ENCODE results near the gene ANKS1A. TPM values are rescaled to one million over a fixed set of nuclear protein-coding genes. Genes with fewer than 3 reads are reported as not detected.
"Not testable (repeated sequence)": the region's sequence is repeated elsewhere in the genome, so short reads cannot be mapped to it uniquely, and the experiment has no call there.

Gene ANKS1A, protein sequence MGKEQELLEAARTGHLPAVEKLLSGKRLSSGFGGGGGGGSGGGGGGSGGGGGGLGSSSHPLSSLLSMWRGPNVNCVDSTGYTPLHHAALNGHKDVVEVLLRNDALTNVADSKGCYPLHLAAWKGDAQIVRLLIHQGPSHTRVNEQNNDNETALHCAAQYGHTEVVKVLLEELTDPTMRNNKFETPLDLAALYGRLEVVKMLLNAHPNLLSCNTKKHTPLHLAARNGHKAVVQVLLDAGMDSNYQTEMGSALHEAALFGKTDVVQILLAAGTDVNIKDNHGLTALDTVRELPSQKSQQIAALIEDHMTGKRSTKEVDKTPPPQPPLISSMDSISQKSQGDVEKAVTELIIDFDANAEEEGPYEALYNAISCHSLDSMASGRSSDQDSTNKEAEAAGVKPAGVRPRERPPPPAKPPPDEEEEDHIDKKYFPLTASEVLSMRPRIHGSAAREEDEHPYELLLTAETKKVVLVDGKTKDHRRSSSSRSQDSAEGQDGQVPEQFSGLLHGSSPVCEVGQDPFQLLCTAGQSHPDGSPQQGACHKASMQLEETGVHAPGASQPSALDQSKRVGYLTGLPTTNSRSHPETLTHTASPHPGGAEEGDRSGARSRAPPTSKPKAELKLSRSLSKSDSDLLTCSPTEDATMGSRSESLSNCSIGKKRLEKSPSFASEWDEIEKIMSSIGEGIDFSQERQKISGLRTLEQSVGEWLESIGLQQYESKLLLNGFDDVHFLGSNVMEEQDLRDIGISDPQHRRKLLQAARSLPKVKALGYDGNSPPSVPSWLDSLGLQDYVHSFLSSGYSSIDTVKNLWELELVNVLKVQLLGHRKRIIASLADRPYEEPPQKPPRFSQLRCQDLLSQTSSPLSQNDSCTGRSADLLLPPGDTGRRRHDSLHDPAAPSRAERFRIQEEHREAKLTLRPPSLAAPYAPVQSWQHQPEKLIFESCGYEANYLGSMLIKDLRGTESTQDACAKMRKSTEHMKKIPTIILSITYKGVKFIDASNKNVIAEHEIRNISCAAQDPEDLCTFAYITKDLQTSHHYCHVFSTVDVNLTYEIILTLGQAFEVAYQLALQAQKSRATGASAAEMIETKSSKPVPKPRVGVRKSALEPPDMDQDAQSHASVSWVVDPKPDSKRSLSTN
- 10 to 100 TPM in 3 of 5 experiments, 1 to 10 TPM in 2; 7.3 to 14.8 (median 11.8) TPM for total RNA-seq
- 1 to 10 TPM; 2.1 to 5.3 TPM for polyA plus RNA-seq
- total RNA-seq, result 33.2 reads per million, percentile 62 among the genes with 10 or more reads in this experiment

DNA sequence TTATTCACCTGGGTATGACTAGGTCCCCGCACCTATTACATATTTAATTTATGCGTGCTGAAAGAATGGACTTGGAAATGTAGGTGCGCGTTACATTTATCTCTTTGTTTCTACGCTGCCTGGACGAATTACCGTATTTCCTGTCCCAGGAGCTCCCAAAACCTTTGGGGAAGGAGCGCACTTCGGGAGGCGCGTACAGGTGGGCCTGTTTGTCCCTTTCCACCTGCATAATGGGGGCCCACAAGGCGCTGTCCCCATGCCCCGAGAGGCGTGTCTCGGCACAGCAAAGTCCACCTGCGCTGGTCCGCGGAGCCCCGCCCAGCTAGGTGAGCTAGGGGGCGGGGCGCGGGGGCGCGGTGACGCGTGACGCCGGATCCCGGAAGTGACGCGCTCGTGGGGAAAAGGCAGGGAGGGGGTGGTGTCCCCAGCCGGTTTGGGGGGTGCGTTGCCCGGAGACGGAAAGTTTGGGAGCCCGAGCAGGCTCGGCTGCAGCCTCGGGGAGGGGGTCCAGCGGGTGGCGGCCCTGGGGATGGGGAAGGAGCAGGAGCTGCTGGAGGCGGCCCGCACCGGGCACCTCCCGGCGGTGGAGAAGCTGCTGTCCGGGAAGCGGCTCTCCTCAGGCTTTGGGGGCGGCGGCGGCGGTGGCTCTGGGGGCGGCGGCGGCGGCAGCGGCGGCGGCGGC, at the start of gene ANKS1A:
ANKS1A (plus strand) TSS at position 382 of the 682 bp plus-strand sequence; CDS start at position 530, 148 bp downstream.
- Mint-ChIP-seq H3K4me1 (peaks cover 34 to 64% (median 47%) of the 10 kb centered on the region in 7 donors), H3K27me3 (peaks cover 0 to 16% (median 0%) of the 10 kb centered on the region in 5 donors), H3K36me3 (peaks cover 6 to 15% (median 11%) of the 10 kb centered on the region in 5 donors), H3K27ac (peak within 1 kb of the TSS; percentile 99 to 100 (median 100)), H3K9me3 (peaks cover 0 to 4% (median 0%) of the 10 kb centered on the region in 11 donors), H3K4me3 (peak within 1 kb of the TSS; percentile 92 to 100 (median 100))
- CTCF ChIA-PET, result interaction anchor here (0.5 to 1.6 kb wide), 3 partner anchors 82 to 103 kb away, joined by 3 to 6 read pairs (median 4); partner anchors contain the start of gene BLTP3A
- intact Hi-C loops (cut with micrococcal nuclease), result loop anchor here (1.0 to 5.0 kb wide), 16 partner anchors 23 to 1100 kb away; partner anchors contain the start of genes HMGA1 (in 2 of the 2), ILRUN (in 2 of the 2), ZNF76 (in 2 of the 2) and BLTP3A (in 1 of the 2)
- ATAC-seq, result peak; percentile 91
- POLR2A ChIA-PET, result interaction anchor here (0.5 to 4.0 kb wide), 13 partner anchors 12 to 1435 kb away, joined by 3 to 44 read pairs (median 4); partner anchors contain the start of genes BLTP3A, HMGA1, SNRPC and ZBTB9
- H3K36me3 ChIP-seq (ENCODE audit: control insufficient read depth in 2 of 3, insufficient read depth in 3 of 3, low read length in 3 of 3), result peaks cover 0 to 10% (median 0%) of the 10 kb centered on the region in 3 experiments
- no peaks in the 10 kb centered on the region for H3K27me3 ChIP-seq (ENCODE audit: control insufficient read depth in 2 of 2, insufficient read depth in 2 of 2, low read length in 2 of 2)
- H3K27ac ChIP-seq (ENCODE audit: low read depth, low read length), result peak within 1 kb of the TSS; percentile 95
- H3K9me3 ChIP-seq (ENCODE audit: control insufficient read depth in 2 of 3, low read length in 3 of 3), result no peaks in the 10 kb centered on the region
- peaks cover 15 to 18% of the 10 kb centered on the region in 2 donors for H3K4me1 ChIP-seq (ENCODE audit: control insufficient read depth in 2 of 2, insufficient read depth in 2 of 2, low read length in 2 of 2)
- H3K4me3 ChIP-seq (ENCODE audit: low read length), result peak within 1 kb of the TSS; percentile 94
- peak; percentile 88 to 97 (median 92) for DNase-seq

DNA sequence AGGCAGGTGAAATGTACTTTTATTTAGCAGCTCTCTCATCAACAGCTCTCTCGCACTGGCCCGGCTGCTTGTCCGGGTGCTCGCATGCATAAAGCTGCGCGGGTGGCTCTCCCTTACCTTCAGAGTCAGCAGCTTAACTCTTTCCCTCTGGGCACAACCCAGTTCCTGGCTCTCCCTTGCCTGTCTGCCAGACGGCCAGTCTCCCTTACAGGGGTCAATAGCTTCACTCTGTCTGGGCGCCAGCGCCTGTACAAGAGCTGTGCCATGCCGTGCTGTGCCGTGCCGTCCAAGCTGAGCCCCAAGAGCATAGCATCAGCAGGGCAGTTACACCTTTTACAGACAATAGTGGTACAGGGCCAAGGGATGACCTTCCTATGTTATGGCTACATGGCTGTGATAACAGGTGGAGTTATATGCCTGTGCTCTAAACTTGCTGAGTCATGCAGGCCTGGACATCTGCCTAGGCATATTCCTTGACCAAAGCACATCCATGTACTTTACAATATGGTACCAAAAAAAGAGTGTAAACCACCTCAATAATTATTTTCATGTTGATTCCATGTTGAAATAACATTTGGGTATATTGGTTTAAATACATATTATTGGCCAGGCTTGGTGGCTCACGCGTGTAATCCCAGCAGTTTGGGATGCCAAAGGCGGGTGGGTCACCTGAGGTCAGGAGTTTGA, 49.2 kb upstream of the ANKS1A start:
- DNase-seq (no peak), ATAC-seq (no peak)
- H3K4me3 ChIP-seq (ENCODE audit: low read length), result no peak overlapping the region
- ChIA-PET CTCF (no interaction called here), POLR2A (no interaction called here)
- no peaks in the 10 kb centered on the region for H3K9me3 ChIP-seq (ENCODE audit: control insufficient read depth in 2 of 3, low read length in 3 of 3)
- Mint-ChIP-seq H3K27me3 (no peaks in the 10 kb centered on the region), H3K4me3 (no peak overlapping the region), H3K9me3 (no peaks in the 10 kb centered on the region), H3K36me3 (peaks cover under 1 to 48% (median 18%) of the 10 kb centered on the region in 5 donors), H3K4me1 (peaks cover 0 to 7% (median 5%) of the 10 kb centered on the region in 7 donors), H3K27ac (peak overlapping the region in 1 of 9 donors; percentile 21)
- no peaks in the 10 kb centered on the region for H3K27me3 ChIP-seq (ENCODE audit: control insufficient read depth in 2 of 2, insufficient read depth in 2 of 2, low read length in 2 of 2)
- no peaks in the 10 kb centered on the region for H3K4me1 ChIP-seq (ENCODE audit: control insufficient read depth in 2 of 2, insufficient read depth in 2 of 2, low read length in 2 of 2)
- intact Hi-C loops (cut with micrococcal nuclease), result no loop called here
- H3K27ac ChIP-seq (ENCODE audit: low read depth, low read length), result no peak overlapping the region
- H3K36me3 ChIP-seq (ENCODE audit: control insufficient read depth in 2 of 3, insufficient read depth in 3 of 3, low read length in 3 of 3), result peaks cover 0 to 28% (median 0%) of the 10 kb centered on the region in 3 experiments

DNA sequence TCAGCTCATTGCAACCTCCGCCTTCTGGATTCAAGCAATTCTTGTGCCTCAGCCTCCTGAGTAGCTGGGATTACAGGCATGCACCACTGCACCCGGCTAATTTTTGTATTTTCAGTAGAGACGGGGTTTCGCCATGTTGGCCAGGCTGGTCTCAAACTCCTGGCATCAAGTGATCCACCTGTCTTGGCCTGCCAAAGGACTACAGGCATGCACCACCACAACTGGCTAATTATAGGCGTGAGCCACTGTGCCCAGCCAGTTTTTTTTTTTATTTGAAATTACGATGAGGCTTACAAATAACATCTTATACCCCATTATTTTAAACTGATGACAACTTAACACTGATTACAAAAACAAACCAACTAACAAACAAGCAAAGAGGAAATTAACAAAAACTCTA, 40.0 kb upstream of the ANKS1A start:
- intact Hi-C loops (cut with micrococcal nuclease); CTCF ChIA-PET; H3K4me1 ChIP-seq (ENCODE audit: control insufficient read depth in 2 of 2, insufficient read depth in 2 of 2, low read length in 2 of 2); H3K27ac Mint-ChIP-seq; H3K4me3 ChIP-seq (ENCODE audit: low read length); H3K4me1 Mint-ChIP-seq; DNase-seq; H3K27me3 ChIP-seq (ENCODE audit: control insufficient read depth in 2 of 2, insufficient read depth in 2 of 2, low read length in 2 of 2); POLR2A ChIA-PET; H3K27me3 Mint-ChIP-seq; H3K27ac ChIP-seq (ENCODE audit: low read depth, low read length); H3K9me3 Mint-ChIP-seq; H3K9me3 ChIP-seq (ENCODE audit: control insufficient read depth in 2 of 3, low read length in 3 of 3); H3K4me3 Mint-ChIP-seq; ATAC-seq: not testable (repeated sequence)
- peaks cover 0 to 22% (median 0%) of the 10 kb centered on the region in 3 experiments for H3K36me3 ChIP-seq (ENCODE audit: control insufficient read depth in 2 of 3, insufficient read depth in 3 of 3, low read length in 3 of 3)
- H3K36me3 Mint-ChIP-seq, result peaks cover 0 to 34% (median 5%) of the 10 kb centered on the region in 5 donors

DNA sequence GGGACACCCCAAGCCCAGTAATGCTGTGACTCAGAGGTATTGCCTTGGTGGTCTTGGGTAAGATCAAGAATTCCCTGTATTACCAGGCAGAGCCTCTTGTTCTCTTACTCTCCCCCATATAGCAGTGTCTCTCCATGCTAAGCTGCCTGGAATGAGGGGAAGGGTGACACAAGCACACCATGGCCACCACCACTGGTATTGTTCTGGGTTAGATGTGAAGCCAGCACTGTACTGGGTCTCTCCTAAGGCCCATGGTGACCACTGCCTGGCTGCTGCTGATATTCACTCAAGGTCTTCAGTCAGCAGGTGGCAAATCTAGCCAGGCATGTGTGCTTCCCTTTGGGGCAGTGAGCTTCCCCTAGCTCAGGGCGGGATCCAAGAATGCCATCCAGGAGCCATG, 37.7 kb upstream of the ANKS1A start:
- intact Hi-C loops (cut with micrococcal nuclease), result no loop called here
- no peaks in the 10 kb centered on the region for H3K9me3 ChIP-seq (ENCODE audit: control insufficient read depth in 2 of 3, low read length in 3 of 3)
- H3K27ac Mint-ChIP-seq, result no peak overlapping the region
- H3K27me3 Mint-ChIP-seq, result no peaks in the 10 kb centered on the region
- H3K36me3 ChIP-seq (ENCODE audit: control insufficient read depth in 2 of 3, insufficient read depth in 3 of 3, low read length in 3 of 3), result peaks cover 0 to 33% (median 5%) of the 10 kb centered on the region in 3 experiments
- H3K9me3 Mint-ChIP-seq, result no peaks in the 10 kb centered on the region
- CTCF ChIA-PET, result no interaction called here
- H3K4me1 Mint-ChIP-seq, result peaks cover 0 to 4% (median 0%) of the 10 kb centered on the region in 7 donors
- DNase-seq (no peak), ATAC-seq (no peak)
- no peak overlapping the region for H3K27ac ChIP-seq (ENCODE audit: low read depth, low read length)
- no peak overlapping the region for H3K4me3 Mint-ChIP-seq
- H3K4me3 ChIP-seq (ENCODE audit: low read length), result no peak overlapping the region
- H3K27me3 ChIP-seq (ENCODE audit: control insufficient read depth in 2 of 2, insufficient read depth in 2 of 2, low read length in 2 of 2), result no peaks in the 10 kb centered on the region
- no peaks in the 10 kb centered on the region for H3K4me1 ChIP-seq (ENCODE audit: control insufficient read depth in 2 of 2, insufficient read depth in 2 of 2, low read length in 2 of 2)
- POLR2A ChIA-PET, result interaction anchor here (0.6 kb wide), 1 partner anchor 195 kb away, joined by 4 read pairs; no protein-coding TSS in a partner anchor
- peaks cover 3 to 47% (median 9%) of the 10 kb centered on the region in 5 donors for H3K36me3 Mint-ChIP-seq

DNA sequence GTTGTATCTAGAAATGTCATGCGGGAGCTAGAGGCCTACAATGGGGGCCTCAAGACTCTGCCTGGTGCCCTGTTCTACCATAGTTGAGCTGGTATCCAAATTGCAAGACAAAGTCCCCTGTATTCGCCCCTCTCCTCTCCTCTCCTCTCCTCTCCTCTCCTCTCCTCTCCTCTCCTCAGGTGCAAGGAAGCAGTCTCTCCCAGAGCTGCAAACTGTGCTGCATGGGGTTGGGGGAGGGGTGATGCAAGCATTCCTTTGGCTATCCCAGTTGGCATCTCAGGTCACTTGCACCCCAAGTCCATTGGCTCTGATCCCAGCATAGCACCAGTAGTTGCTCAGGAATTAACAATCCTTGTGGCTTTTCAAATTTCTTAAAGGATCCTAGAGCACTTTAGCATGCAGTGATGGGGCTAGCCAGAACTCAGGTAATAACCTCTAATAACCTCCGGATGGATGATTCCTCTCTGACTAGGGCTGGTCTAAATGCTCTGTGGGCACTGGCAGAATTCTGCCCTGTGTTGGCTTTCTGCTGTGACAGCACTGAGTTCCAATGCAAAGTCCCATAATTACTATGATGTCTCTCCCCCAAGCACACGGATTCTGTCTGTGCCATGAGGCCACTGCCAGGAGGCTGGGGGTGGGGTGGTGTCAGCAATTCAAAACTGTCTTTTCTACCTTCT, 36.5 kb upstream of the ANKS1A start:
- Mint-ChIP-seq H3K27me3 (no peaks in the 10 kb centered on the region), H3K36me3 (peaks cover 6 to 49% (median 16%) of the 10 kb centered on the region in 5 donors), H3K27ac (no peak overlapping the region), H3K4me1 (peaks cover 0 to 2% (median 0%) of the 10 kb centered on the region in 7 donors), H3K9me3 (no peaks in the 10 kb centered on the region), H3K4me3 (no peak overlapping the region)
- intact Hi-C loops (cut with micrococcal nuclease), result no loop called here
- H3K4me1 ChIP-seq (ENCODE audit: control insufficient read depth in 2 of 2, insufficient read depth in 2 of 2, low read length in 2 of 2), result no peaks in the 10 kb centered on the region
- POLR2A ChIA-PET, result no interaction called here
- peaks cover 6 to 45% (median 7%) of the 10 kb centered on the region in 3 experiments for H3K36me3 ChIP-seq (ENCODE audit: control insufficient read depth in 2 of 3, insufficient read depth in 3 of 3, low read length in 3 of 3)
- no peak overlapping the region for H3K4me3 ChIP-seq (ENCODE audit: low read length)
- no peaks in the 10 kb centered on the region for H3K9me3 ChIP-seq (ENCODE audit: control insufficient read depth in 2 of 3, low read length in 3 of 3)
- CTCF ChIA-PET, result no interaction called here
- no peak for ATAC-seq
- H3K27ac ChIP-seq (ENCODE audit: low read depth, low read length), result no peak overlapping the region
- DNase-seq, result no peak
- H3K27me3 ChIP-seq (ENCODE audit: control insufficient read depth in 2 of 2, insufficient read depth in 2 of 2, low read length in 2 of 2), result no peaks in the 10 kb centered on the region
